ENCODE data around the gene OCSTAMP.

The OCSTAMP gene

GRCh38 chr20:46573234-46573633, 22.8 kb upstream of the OCSTAMP start:
- DNase-seq (ENCODE audit: low spot score): no peak

DNA sequence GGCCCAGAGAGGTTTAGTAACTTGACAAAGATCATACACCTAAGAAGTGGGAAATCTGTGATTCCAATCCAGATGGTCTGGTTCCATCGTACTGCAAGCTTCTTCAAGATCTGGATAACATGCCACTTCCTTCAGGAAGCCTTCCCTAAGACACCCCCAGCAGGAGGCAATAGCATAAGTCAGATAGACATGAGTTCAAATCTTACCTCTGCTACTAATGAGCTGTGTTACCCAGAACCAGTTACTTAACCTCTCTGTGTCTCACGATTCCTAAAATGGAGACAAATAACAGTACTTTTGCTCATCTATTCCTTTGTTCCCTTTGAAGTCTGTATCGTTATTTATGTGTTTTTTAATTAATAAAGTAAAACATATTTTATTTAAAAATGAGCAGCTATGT, 22.3 kb upstream of the OCSTAMP start:
- DNase-seq (ENCODE audit: low spot score): no peak

DNA sequence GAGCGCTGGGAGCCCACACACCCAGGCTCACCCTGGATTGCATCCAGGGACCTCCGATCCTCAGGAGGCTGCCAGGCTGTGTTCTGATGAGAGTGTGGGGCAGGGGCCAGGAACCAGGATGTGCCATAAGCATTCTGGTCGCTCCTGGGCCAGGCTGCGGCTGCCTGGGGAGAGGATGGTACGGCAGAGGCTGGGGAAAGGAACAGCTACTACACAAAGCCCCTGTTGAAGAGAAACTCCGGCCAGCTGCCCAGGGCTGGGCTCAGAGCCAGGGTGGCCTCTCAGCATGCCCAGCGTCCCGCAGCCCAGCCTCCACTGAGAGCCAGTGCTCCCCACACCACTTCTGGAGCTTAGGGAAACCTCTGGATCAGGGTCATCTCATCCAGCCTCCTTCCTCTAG, 21.7 kb upstream of the OCSTAMP start:
- DNase-seq (ENCODE audit: low spot score): peak; percentile 95

- DNase-seq (ENCODE audit: low spot score): no peak
Measured at GRCh38 chr20:46571418-46571817, 21.0 kb upstream of the OCSTAMP start.

GRCh38 chr20:46570956-46571355, 20.5 kb upstream of the OCSTAMP start:
- no peak for DNase-seq (ENCODE audit: low spot score)

DNA sequence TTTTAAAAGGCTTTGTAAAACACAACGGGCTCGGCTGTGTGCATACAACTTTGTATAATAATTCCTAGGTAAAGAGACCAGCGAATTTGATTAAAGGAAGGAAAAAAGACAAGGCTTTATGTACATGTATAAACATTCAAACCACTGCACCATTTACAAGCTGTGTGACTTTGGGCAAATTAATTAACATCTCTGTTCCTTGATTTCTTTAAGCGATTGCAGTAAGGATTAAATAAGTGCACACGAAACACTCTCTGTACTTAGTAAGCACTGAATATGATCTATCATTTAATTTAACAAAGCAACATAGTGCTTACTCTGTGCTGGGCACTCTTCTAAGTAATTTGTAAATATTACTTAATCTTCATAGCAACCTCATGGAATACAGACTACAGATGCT, 19.5 kb upstream of the OCSTAMP start:
- DNase-seq (ENCODE audit: low spot score): no peak

- peak; percentile 95 for DNase-seq (ENCODE audit: low spot score)
Measured at GRCh38 chr20:46568570-46569129, 18.2 kb upstream of the OCSTAMP start.

GRCh38 chr20:46566125-46566524, 15.7 kb upstream of the OCSTAMP start:
- no peak for DNase-seq (ENCODE audit: low spot score)

GRCh38 chr20:46564241-46564957, 13.9 kb upstream of the OCSTAMP start:
- no peak for DNase-seq (ENCODE audit: low spot score)

DNA sequence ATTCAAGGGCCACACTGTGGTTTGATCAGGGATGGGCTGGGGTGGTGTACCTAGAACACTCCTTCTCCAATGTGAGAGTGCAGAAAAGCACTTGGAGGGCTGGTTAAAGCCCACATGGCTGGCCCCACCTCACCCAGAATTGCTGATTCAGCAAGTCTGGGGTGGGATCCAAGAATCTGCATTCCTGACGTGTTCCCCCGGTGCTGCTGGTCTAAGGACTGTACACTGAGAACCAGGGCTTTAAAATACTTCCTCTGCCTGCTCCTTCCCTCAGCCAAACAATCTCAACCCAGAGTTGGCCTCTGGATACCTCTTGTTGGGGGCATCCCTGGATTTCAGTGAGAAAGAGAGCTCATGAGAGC, 13.4 kb upstream of the OCSTAMP start:
- DNase-seq (ENCODE audit: low spot score): no peak

DNA sequence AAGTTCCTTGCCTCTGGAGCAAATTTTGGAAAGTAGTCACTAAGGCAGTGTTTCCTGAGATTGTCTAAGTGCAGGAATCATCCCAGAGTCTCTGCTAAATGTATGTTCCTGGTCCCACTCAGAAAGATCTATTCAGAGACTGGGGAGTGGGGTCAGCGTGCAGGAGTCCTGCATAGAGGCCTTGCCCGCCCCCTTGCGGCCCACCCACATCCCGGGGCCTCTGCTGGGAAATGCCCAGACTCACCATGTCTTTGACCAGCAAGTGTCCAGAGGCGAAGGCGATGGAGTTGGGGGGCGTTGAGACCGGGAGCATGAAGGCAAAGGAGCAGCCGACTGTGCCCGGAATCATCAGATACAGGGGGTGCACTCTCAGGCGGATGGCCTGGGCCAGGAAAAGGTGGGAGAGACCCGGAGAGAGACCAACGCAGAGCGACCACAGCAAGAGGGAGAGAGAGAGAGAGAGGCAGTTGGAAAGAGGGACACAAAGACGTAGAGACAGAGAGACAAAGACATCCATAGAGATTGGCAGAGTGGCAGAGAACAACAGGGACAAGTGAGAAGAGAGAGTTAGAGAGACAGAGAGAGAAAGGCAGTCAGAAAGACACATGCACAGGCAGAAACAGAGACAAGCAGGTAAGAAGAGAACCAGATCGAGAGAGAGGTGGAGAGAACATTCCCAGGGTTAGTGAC, 12.9 kb upstream of the OCSTAMP start:
- DNase-seq (ENCODE audit: low spot score): no peak

DNA sequence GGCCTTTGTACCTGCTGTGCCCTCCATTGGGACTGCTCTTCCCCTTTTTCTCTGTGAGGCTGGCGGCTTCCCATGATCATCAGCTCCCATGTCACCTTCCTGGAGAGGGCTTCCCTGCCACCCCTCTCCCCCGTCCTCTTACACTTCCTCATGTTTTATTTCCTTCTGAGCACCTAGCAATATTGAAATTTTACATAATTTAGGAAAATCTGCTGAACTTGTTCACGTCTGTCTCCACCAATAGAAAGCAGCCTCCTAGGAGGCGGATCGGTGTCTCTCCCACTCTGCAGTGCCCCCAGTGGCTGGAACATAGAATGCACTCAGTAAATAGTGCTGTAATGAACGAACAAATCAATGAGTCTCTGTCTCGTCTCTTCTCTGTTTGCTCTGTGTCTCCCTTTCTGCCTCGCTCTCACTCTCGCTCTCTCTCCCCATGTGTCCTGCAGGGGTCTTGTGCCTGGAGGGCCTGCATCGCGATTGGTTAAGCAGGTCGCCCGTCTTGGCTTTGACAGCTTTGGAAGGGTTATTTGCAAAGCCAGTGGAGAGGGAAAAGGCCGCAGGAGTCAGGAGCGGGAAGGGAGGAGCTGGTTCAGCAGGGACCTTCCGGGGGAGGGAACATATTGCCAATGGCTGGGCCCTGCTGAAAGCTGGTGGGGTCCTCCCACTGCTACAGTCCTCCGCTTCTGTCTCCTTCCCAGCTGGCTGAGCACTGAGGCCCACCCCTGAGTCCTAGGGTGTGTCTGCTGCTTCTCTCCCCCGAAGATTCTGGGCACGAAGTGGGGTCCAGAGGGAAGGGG, 12.1 kb upstream of the OCSTAMP start:
- peak; percentile 87 for DNase-seq (ENCODE audit: low spot score)

- no peak for DNase-seq (ENCODE audit: low spot score)
Measured at GRCh38 chr20:46562009-46562372, 11.5 kb upstream of the OCSTAMP start.

DNA sequence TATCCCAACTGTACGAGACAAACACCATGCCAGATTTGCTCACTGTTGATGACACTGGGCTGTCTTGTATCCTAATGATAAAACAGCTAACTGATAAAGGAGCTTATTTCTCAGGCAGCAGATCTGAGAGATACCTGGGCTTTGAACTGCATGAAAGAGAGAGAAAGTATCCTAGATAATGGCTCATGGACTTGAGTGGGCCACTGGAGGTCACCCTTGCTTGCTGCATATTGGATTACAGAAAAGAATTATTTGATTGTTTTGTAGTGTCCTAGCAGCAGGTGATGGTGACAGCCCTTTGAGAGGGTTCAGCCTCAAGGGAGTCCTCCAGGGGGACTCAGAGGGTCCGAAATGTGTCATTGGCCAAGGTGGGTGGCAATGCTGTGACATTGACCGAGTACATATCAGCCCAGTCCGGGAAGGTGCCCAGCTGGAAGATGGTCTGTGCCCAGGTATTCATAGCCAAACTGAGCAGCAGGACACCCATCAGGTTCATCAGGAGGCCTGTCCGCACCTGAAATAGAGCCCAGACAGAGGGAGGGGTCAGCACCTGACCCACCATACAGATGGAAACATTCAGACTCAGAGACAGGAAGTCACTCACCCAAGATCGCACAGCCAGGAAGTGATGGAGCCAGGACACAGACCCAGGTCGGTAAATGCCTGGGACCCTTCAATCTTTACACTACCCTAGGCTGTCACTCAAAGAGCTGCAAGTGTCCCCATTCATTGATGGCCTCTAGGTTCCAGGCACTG, 9.4 kb upstream of the OCSTAMP start:
- DNase-seq (ENCODE audit: low spot score): no peak

GRCh38 chr20:46559001-46559400, 8.5 kb upstream of the OCSTAMP start:
- no peak for DNase-seq (ENCODE audit: low spot score)

DNA sequence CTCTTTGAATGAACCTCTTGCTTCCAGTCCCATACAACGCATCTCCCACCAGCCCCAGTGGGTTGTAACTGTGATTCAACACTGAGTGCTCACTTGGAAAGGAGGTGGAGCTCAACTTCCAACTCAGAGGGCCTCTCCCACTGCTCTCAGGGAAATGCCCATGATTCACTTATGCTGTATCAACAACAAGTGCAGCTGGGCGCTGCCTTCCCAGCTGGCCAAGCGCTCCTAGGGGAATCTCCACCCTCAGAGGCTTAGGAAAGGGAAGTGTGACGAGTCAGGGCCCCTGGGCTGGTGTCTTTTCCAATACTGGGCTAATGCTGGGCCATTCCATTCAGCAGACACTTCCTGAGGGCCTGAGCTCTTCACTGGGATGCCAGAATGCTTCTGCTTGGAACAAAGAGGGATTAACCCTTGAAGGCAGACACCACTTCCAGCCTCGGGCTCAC, 8.1 kb upstream of the OCSTAMP start:
- no peak for DNase-seq (ENCODE audit: low spot score)

DNA sequence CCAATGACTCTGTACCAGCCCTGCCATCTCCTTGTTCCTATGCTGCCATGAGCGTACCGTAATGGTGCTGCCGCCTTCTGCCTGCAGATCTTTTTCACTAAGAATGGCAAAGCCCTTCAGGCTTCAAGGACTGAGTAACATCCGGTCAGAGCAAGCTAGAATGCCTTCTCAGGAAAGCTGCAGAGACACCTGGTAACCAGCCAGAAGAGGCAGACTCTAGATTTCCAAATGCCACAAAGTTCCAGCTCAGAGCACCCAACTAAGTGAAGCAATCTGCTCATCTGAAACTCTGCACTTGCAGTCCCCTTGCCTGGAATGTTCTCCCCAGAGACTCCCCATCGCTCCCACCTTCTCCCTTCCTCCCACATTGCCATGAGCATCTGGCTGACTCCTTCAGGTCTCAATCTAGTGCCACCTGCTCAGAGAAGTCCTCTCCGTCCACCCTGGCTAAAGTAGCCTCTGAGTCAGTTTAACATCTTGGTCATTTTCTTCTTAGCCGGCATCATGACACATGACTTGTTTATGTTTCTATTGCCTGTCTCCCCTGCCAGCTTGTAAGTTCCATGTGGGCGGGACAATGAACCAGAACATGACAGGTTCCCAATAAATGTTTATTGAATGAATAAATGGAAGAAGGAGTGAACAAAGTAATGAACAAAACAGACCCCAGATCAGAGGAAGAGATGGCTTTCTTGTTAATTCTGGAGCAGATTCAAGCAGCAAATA, 6.9 kb upstream of the OCSTAMP start:
- DNase-seq (ENCODE audit: low spot score): no peak

DNA sequence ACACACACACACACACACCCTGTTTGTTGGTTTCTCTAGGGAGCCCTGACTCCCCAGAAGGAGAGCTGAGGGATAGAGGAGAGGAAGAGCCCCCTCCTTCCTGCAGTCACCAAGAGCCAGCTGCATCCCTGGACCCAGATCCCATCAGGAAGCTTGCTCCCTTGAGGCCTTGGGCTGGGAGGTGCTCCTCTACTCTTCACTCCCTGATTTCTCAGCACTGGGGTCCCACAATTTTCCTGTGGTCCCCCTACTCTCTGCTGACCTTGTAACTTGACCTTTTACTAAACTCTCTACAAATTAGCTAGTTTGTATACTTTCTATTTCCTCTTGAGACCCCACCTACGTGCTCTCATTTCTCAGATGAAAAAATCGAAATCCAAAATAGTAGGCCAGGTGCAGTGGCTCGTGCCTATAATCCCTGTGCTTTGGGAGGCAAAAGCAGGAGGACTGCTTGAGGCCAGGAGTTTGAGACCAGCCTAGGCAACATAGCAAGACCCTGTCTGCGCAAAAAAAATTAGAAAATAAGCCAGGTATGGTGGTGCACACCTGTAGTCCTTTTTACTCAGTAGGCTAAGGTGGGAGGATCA, 5.0 kb upstream of the OCSTAMP start:
- no peak for DNase-seq (ENCODE audit: low spot score)

DNA sequence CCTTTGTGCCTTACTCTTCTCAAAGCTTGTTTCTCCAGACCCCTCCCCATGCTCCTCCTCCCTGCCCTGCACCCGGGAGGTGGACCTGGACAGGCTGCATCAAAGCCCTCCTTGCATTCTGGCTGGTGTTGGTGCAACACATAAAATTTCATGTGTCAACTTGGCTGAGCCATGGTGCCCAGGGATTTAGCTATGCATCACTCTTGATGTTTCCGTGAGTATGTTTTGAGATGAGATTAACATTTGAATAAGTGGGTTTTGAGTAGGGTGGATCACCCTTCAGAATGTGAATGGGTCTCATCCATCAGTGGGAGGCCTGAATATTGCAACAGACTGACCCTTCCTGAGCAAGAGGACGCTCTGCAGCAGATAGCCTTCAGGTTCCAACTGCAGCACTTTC, 4.4 kb upstream of the OCSTAMP start:
- no peak for DNase-seq (ENCODE audit: low spot score)

DNA sequence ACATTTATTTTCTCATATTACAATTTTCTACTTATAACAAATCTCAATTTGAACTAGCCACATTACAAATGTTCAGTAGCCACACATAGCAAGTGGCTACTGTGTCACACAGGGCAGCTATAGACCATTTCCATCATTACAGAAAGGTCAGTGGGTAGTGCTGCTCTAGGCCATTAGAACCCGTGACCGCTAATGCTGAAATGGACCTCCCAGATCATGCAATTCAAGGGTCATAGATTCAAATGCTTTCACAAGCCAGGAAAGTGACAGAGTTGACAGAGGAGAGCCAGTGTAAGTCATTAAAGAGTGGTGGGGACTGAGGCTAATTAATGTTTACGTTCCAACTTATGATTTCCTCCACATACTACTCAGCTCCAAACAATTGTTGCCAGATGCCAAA, 3.5 kb upstream of the OCSTAMP start:
- no peak for DNase-seq (ENCODE audit: low spot score)

Data from putamen (tissue), 1 donor.